ENCODE results near the gene CARTPT. TPM values are rescaled to one million over a fixed set of nuclear protein-coding genes. Genes with fewer than 3 reads are reported as not detected.

Gene CARTPT
- total and polyA plus RNA-seq, 10 of the 15 experiments (the other 5 are each of a cell fraction or from before 2014, with no cell fraction given): not detected

DNA sequence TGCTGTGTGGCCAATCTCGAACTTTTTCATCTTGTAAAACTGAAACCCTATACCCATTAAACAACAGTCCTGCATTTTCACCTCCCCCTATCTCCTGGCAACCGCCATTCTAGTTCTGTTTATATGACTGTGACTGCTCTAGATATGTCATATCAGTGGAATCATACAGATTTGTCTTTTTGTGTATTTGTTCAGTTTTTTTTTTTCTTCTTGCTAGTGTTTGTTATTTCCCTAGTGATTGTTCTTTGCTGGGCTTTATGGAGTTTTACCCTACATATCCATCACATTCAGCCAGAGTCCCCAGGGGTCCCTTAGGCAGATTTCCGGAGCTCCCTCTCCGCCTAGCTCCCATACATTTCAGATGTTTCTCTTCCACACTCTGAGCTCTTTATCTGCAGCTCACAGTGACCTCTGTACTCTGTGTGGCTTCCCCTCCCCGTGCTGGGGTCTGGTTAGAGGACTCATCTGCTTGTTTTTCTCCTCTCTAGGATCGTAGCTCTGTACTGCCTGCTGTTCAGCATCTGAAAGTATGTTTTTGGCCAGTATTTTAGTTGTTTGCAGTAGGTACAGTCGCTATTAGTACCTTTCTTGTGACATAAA is 25.1 kb upstream of the CARTPT start:
- FAIRE-seq: no peak
- BruUV-seq (replicated peaks): no TSS peak

More for the DNA sequence above, 25.1 kb upstream of the CARTPT start:
- no peak overlapping the region for H3K4me2 ChIP-seq (ENCODE audit: control insufficient read depth, insufficient read depth)
- RAD21 ChIA-PET (ENCODE audit: unreplicated experiment): interaction anchor here (0.5 kb wide), 1 partner anchor 11 kb away, joined by 3 read pairs; no protein-coding TSS in a partner anchor
- H3K27me3 ChIP-seq (replicated peaks in 1 of 2; ENCODE audit: control insufficient read depth in 2 of 2, insufficient read depth in 2 of 2, low read length in 1 of 2): peaks cover 0 to 2% of the 10 kb centered on the region in 2 experiments; a peak in 3 of 4 replicates
- POLR2A ChIA-PET: no interaction called here
- CTCF ChIA-PET: interaction anchor here (0.6 kb wide), 2 partner anchors 34 to 89 kb away, joined by 3 read pairs; no protein-coding TSS in a partner anchor
- no peaks in the 10 kb centered on the region for H3K79me2 ChIP-seq (ENCODE audit: control insufficient read depth, insufficient read depth, low read length)
- H3K4me3 ChIP-seq: no peak overlapping the region
- no peaks in the 10 kb centered on the region for H3K9me3 ChIP-seq (replicated peaks; ENCODE audit: control insufficient read depth, insufficient read depth, low read length)
- H3K4me1 ChIP-seq (ENCODE audit: control insufficient read depth, insufficient read depth, low read length): no peaks in the 10 kb centered on the region
- SMC1A ChIA-PET (ENCODE audit: uncharacterized antibody, unreplicated experiment): no interaction called here
- no peak overlapping the region for H3K27ac ChIP-seq (ENCODE audit: control insufficient read depth, insufficient read depth)
- no peak for DNase-seq (ENCODE audit: low read depth, low spot score)
- no peaks in the 10 kb centered on the region for H4K20me1 ChIP-seq (ENCODE audit: control insufficient read depth, insufficient read depth)
- no peak for ATAC-seq
- no peaks in the 10 kb centered on the region for H3K36me3 ChIP-seq (ENCODE audit: control insufficient read depth in 2 of 2, insufficient read depth in 2 of 2, low read length in 1 of 2)
- 11% methylated on average over 7 of the region's 7 CpGs for WGBS (ENCODE audit: insufficient coverage, insufficient replicate concordance, low lambda C conversion rate, missing lambda C conversion rate)
- H3K9ac ChIP-seq (ENCODE audit: control insufficient read depth, insufficient read depth, low read length): no peak overlapping the region
- no peak for TF ChIP-seq IRF3 (IDR thresholded peaks at IDR 0.05)
- no peak for TF ChIP-seq SP1 (IDR thresholded peaks at IDR 0.05; ENCODE audit: low read depth, low read length)
- TF ChIP-seq BACH1 (IDR thresholded peaks at IDR 0.05; ENCODE audit: borderline replicate concordance): no peak
- no peak for TF ChIP-seq EZH2 (IDR thresholded peaks at IDR 0.05; ENCODE audit: borderline replicate concordance, control insufficient read depth, low read depth, low read length)
- no peak for TF ChIP-seq MEF2A (IDR thresholded peaks at IDR 0.05; ENCODE audit: insufficient read depth, low read depth, low read length)
- TF ChIP-seq NFXL1 (IDR thresholded peaks at IDR 0.05; ENCODE audit: borderline replicate concordance): no peak
- no peak for TF ChIP-seq RELA (IDR thresholded peaks at IDR 0.05; ENCODE audit: borderline replicate concordance, partially characterized antibody)
- no peak for TF ChIP-seq ZNF207 (IDR thresholded peaks at IDR 0.05; ENCODE audit: borderline replicate concordance)
- TF ChIP-seq BCL11A (IDR thresholded peaks at IDR 0.05; ENCODE audit: low read depth, low read length): no peak
- TF ChIP-seq ZSCAN29 (IDR thresholded peaks at IDR 0.05): no peak
- TF ChIP-seq, protein P1, sequence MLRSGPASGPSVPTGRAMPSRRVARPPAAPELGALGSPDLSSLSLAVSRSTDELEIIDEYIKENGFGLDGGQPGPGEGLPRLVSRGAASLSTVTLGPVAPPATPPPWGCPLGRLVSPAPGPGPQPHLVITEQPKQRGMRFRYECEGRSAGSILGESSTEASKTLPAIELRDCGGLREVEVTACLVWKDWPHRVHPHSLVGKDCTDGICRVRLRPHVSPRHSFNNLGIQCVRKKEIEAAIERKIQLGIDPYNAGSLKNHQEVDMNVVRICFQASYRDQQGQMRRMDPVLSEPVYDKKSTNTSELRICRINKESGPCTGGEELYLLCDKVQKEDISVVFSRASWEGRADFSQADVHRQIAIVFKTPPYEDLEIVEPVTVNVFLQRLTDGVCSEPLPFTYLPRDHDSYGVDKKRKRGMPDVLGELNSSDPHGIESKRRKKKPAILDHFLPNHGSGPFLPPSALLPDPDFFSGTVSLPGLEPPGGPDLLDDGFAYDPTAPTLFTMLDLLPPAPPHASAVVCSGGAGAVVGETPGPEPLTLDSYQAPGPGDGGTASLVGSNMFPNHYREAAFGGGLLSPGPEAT (IDR thresholded peaks at IDR 0.05; ENCODE audit: low read depth): no peak
- no peak for TF ChIP-seq TCF12 (IDR thresholded peaks at IDR 0.05; ENCODE audit: low read depth, low read length)
- TF ChIP-seq MXI1 (IDR thresholded peaks at IDR 0.05; ENCODE audit: low read depth, low read length): no peak
- in situ Hi-C loops (cut with MboI) (no loop called here), intact Hi-C loops (cut with micrococcal nuclease; ENCODE audit: unreplicated experiment) (no loop called here)
- H2AFZ ChIP-seq (ENCODE audit: control insufficient read depth, low read depth, low read length): no peak overlapping the region

Data from GM12878 (cell line).